ENCODE results near the gene PALD1.

GRCh38 chr10:70448236-70448635 is 30.3 kb upstream of the PALD1 start:
- TF ChIP-seq CTCF (IDR thresholded peaks at IDR 0.05; ENCODE audit: insufficient read depth, low read depth, low read length) (no peak), EZH2 (IDR thresholded peaks at IDR 0.05; ENCODE audit: insufficient read depth, low read length) (no peak)
